NCI-H460 (cell line): ENCODE measurements around the gene OR8G5. TPM values are rescaled to one million over a fixed set of nuclear protein-coding genes. Genes with fewer than 3 reads are reported as not detected.

Experiments used
- DNase-seq: peaks from one replicate; pipeline ENCODE4 v3.0.0-alpha.2; 2016; ENCODE audit warnings: low read depth; ENCODE audit errors: extremely low read depth
- total RNA-seq: library from RNA; depleted of rRNA; stranded (reverse); fragments of >200 nt; shearing (Covaris generic); gene quantifications from 2 replicates; pipeline ENCODE4 v1.2.3, GENCODE V29; 2014; rRNA removed

OR8G5 gene
- total RNA-seq, 1 experiment from 2014 or later, result not detected

- DNase-seq, result no peak
Observed at GRCh38 chr11:124278261-124278660, 22.1 kb downstream of the OR8G5 start.

DNA sequence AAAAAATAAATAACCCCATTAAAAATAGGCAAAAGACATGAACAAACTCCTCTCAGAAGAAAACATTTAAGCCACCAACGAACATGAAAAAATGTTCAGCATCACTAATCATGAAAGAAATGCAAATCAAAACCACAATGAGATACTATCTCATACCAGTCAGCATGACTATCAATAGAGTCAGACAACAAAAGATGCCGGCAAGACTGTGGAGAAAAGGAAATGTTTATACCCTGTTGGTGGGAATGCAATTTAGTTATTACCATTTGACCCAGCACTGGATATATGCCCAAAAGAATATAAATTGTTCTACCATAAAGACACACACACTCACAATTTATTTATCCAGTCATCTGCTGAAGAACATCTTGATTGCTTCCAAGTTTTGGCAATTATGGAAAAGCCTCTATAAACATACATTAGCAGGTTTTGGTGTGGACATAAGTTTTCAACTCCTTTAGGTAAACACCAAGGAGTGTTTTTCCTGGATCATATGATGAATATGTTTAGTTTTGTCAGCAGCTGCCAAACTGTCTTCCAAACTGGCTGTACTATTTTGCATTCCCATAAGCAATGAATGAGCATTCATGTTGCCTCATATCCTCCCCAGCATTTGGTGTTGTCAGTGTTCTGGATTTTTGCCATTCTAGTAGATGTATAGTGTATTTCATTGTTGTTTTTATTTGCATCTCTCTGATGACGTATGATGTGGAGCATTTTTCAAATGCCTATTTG is 29.6 kb downstream of the OR8G5 start:
- DNase-seq, result peak; percentile 65

- DNase-seq, result no peak
Observed at GRCh38 chr11:124294687-124295086, 38.5 kb downstream of the OR8G5 start.

DNA sequence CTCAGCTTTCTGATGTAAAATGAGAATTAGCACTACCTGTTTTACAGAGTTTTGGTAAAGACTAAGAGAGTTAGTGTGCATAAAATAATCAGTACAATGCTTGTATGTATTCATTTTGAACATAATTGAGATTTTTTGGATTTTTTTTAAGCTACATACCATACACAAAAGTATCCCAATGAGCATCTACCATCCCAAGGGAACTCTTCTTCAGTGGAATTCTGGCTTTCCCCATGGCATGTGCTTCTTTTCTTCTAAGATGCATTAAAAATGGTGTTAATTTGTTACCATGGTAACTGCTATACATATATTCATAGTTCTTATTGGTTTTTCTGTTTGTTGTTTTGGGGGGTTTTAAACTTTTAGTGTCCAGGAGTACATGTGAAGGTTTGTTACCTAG is 39.8 kb downstream of the OR8G5 start:
- no peak for DNase-seq

GRCh38 chr11:124297921-124298320 is 41.7 kb downstream of the OR8G5 start:
- DNase-seq, result no peak

GRCh38 chr11:124301548-124301947 is 45.4 kb downstream of the OR8G5 start:
- no peak for DNase-seq

GRCh38 chr11:124302347-124303125 is 46.4 kb downstream of the OR8G5 start:
- DNase-seq, result no peak

- no peak for DNase-seq
Observed at GRCh38 chr11:124307093-124307492, 50.9 kb downstream of the OR8G5 start.

DNA sequence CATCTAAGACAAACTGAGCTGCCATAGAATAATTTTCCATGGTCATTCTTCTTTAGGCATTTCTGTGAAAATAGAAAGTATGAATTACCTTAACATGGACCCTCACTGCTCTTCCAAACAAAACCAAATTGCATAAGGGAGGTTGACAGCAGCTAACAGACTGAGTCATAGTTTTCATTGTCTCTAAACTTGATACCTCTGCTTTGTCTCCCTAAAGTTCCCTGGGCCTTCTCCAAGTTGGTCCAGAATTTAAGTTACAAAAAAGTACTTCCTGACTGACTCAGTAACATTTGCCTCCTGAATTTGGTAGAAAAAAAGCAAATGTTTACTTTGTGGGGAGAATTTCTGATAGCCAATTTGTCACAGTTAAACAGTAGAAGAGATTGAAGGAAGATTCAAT is 54.5 kb downstream of the OR8G5 start:
- DNase-seq, result no peak

DNA sequence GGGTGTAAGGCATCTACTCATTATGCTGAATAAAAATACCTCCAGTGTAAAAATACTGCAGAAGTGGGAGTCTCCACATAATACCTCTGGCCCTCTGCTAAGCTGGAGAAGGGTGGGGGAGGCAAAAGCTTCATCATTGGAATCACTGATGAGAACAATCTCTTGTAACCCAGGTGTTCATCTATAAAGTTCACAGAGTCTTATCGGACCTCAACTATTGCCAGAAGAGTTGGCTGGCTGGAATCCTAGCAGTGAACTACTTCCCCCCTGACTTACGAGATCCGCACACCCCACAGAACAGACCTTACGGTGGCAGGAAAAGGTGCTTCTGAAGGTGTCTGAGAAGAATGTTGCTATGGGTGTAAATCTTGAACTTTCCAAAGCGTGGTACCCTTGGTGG is 55.1 kb downstream of the OR8G5 start:
- no peak for DNase-seq

GRCh38 chr11:124311670-124312069 is 55.5 kb downstream of the OR8G5 start:
- DNase-seq, result no peak

DNA sequence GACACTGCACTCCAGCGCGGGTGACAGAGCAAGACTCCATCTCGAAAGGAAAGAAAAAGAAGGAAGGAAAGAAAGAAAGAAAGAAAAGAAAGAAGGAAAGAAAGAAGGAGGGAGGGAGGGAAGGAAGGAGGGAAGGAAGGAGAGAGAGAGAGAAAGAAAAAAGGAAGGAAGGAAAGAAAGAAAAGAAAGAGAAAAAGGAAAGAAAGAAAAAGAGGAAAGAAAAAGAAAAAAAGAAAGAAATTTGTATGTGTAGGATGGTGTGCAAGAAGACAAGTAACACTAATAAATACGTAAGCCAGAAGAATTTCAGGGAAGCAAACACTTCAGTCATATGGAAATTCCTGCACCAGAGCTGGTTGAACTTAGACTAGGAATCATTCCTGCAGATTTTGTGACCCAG is 57.0 kb downstream of the OR8G5 start:
- no peak for DNase-seq

- DNase-seq, result no peak
Observed at GRCh38 chr11:124313849-124314248, 57.7 kb downstream of the OR8G5 start, which contains the start of gene OR8D1. OR8D1 (minus strand) TSS chr11:124313949; CDS start chr11:124310766, 3,183 bp downstream.

GRCh38 chr11:124315052-124315451 is 58.9 kb downstream of the OR8G5 start:
- DNase-seq, result no peak

Other genes with a start within 250 kb of the OR8G5 start
- not detected in 2 replicates for gene OR10G4, start 243.4 kb upstream of the OR8G5 start, total RNA-seq
- gene OR10G9, start 233.4 kb upstream of the OR8G5 start, total RNA-seq, result not detected in 2 replicates
- gene OR10G8, start 229.6 kb upstream of the OR8G5 start, total RNA-seq, result not detected in 2 replicates
- not detected in 2 replicates for gene OR10G7, start 215.1 kb upstream of the OR8G5 start, total RNA-seq
- gene VWA5A, start 140.9 kb upstream of the OR8G5 start, total RNA-seq, result 15.8 and 16.4 TPM in 2 replicates
- gene OR10D3, start 73.0 kb upstream of the OR8G5 start, total RNA-seq, result not detected in 2 replicates
- gene OR8G1, start 15.3 kb upstream of the OR8G5 start, total RNA-seq, result not detected in 2 replicates
- not detected in 2 replicates for gene OR8D1, start 57.6 kb downstream of the OR8G5 start, total RNA-seq
- gene OR8D2, start 63.8 kb downstream of the OR8G5 start, total RNA-seq, result not detected in 2 replicates
- gene OR8B2, start 128.1 kb downstream of the OR8G5 start, total RNA-seq, result not detected in 2 replicates
- gene OR8B3, start 142.6 kb downstream of the OR8G5 start, total RNA-seq, result not detected in 2 replicates
- gene OR8B4, start 168.5 kb downstream of the OR8G5 start, total RNA-seq, result not detected in 2 replicates
- gene OR8B8, start 189.3 kb downstream of the OR8G5 start, total RNA-seq, result not detected in 2 replicates